Aorta (tissue), 5 donors: ENCODE results near the gene LYPLAL1. TPM values are rescaled to one million over a fixed set of nuclear protein-coding genes. Genes with fewer than 3 reads are reported as not detected.

Experiments
- ATAC-seq: fragments of 200-7000 bp; cut with Tn5 transposase; one replicate; pipeline ENCODE4 v1.9.1; 2022; ENCODE audit warnings: moderate library complexity; ENCODE audit not compliant: low FRiP score
- DNase-seq, 2 donors: peaks; one replicate each; pipeline ENCODE4 v3.0.0-alpha.2; 2020
- H3K27ac ChIP-seq, 2 donors: one replicate each; pipeline ENCODE4 v1.5.1; 2013; ENCODE audit warnings: low read length in 2 of 2, mild to moderate bottlenecking in 2 of 2, moderate library complexity in 2 of 2, control low read depth in 1 of 2, inconsistent platforms in 1 of 2, low read depth in 1 of 2
- H3K27me3 ChIP-seq, 2 donors: one replicate each; pipeline ENCODE4 v1.6.1; 2013; ENCODE audit warnings: control low read depth in 1 of 2, low read length in 1 of 2, mild to moderate bottlenecking in 1 of 2, moderate library complexity in 1 of 2; ENCODE audit not compliant: insufficient read depth in 2 of 2, control insufficient read depth in 1 of 2
- H3K36me3 ChIP-seq, 2 donors: one replicate each; pipeline ENCODE4 v1.6.1; 2013; ENCODE audit warnings: control low read depth in 1 of 2, low read length in 1 of 2, mild to moderate bottlenecking in 1 of 2; ENCODE audit not compliant: insufficient read depth in 2 of 2, control insufficient read depth in 1 of 2
- H3K4me1 ChIP-seq, 2 donors: one replicate each; pipeline ENCODE4 v1.6.1; 2013; ENCODE audit warnings: low read length in 2 of 2, control low read depth in 1 of 2, mild to moderate bottlenecking in 1 of 2, moderate library complexity in 1 of 2; ENCODE audit not compliant: insufficient read depth in 2 of 2, control insufficient read depth in 1 of 2
- H3K4me3 ChIP-seq, 2 donors: one replicate each; pipeline ENCODE4 v1.5.1; 2013; ENCODE audit warnings: low read length in 2 of 2, control low read depth in 1 of 2, mild to moderate bottlenecking in 1 of 2
- H3K9me3 ChIP-seq: one replicate; pipeline ENCODE4 v1.6.1; 2013; ENCODE audit warnings: mild to moderate bottlenecking, low read length; ENCODE audit not compliant: control insufficient read depth
- WGBS, 2 donors: extraction: QIAGEN DNeasy Blood & Tissue Kit; methylation state at CpG; one replicate each; pipeline ENCODE4 v1.1.7; 2013; 5-methylcytosine and 5-hydroxymethylcytosine counted together
- intact Hi-C, 2 donors: fragments of 100-400 bp; cut with DNase I; formaldehyde crosslinking; loops; one replicate each; pipeline versions ENCODE4 v1.14.2 to v1.15.0; 2022
- polyA plus RNA-seq, 2 donors: library from polyadenylated mRNA; stranded (reverse); fragments of 200-250 nt; gene quantifications; one replicate each; pipeline ENCODE4 v1.2.3, GENCODE V29; 2013
- total RNA-seq, 2 donors: library from RNA; stranded (reverse); fragmentation: NEBNext Ultra II Directional; extraction: Animal tissue kit (Norgen Biotek cat#: 25700); gene quantifications; one replicate each; pipeline ENCODE4 v1.2.1, GENCODE V29; 2021
- donor health status: healthy with polysubstance abuse.
- donor health status: Bipolar disorder and iron deficiency.
- donor health status: DM: no; HTN: no; CAD: no.
- donor health status: DM: no; HTN: no; CAD: no.
- donor health status: DM: yes; HTN: yes; CAD: no.

LYPLAL1 gene
- total and polyA plus RNA-seq, 4 donors = 14.9 to 47.0 (median 25.6) TPM

GRCh38 chr1:219173434-219173757 lies 282 bp upstream of the LYPLAL1 start:
- DNase-seq (no peak), ATAC-seq (no peak)
- Histone ChIP-seq H3K9me3 (no peaks in the 10 kb centered on the region), H3K4me3 (peak overlapping the region; percentile 26 to 36), H3K4me1 (peaks cover 4 to 10% of the 10 kb centered on the region in 2 donors), H3K36me3 (no peaks in the 10 kb centered on the region), H3K27me3 (no peaks in the 10 kb centered on the region), H3K27ac (peak overlapping the region in 1 of 2 donors; percentile 73)
- 11 to 18% methylated on average over 6 of the region's 6 CpGs for WGBS, 2 donors
- intact Hi-C loops = loop anchor here (5.0 to 10.0 kb wide), 3 partner anchors 129 to 826 kb away; partner anchors contain the start of gene TGFB2 (in 1 of the 2)

GRCh38 chr1:219174460-219175211 lies 958 bp downstream of the LYPLAL1 start:
- WGBS, 2 donors = 10 to 11% methylated on average over 11 of the region's 11 CpGs
- H3K27me3 ChIP-seq = no peaks in the 10 kb centered on the region
- peak overlapping the region; percentile 33 to 66 for H3K4me3 ChIP-seq
- DNase-seq = peak in 1 of 2 donors; percentile 50
- no peaks in the 10 kb centered on the region for H3K9me3 ChIP-seq
- ATAC-seq = peak; percentile 31
- peak overlapping the region; percentile 45 to 79 for H3K27ac ChIP-seq
- intact Hi-C loops = loop anchor here (5.0 to 10.0 kb wide), 3 partner anchors 128 to 827 kb away; partner anchors contain the start of gene TGFB2 (in 1 of the 2)
- no peaks in the 10 kb centered on the region for H3K36me3 ChIP-seq
- peaks cover 4 to 9% of the 10 kb centered on the region in 2 donors for H3K4me1 ChIP-seq

GRCh38 chr1:219175212-219175564 lies 1.5 kb downstream of the LYPLAL1 start:
- intact Hi-C loops = loop anchor here in 1 of 2 donors (10.0 kb wide), 1 partner anchor 680 kb away; no protein-coding TSS in a partner anchor
- H3K4me3 ChIP-seq = peak overlapping the region; percentile 33 to 66
- WGBS, 2 donors = 27 to 34% methylated on average over 3 of the region's 3 CpGs
- no peak for DNase-seq
- H3K27me3 ChIP-seq = no peaks in the 10 kb centered on the region
- peak overlapping the region in 1 of 2 donors; percentile 79 for H3K27ac ChIP-seq
- H3K36me3 ChIP-seq = no peaks in the 10 kb centered on the region
- ATAC-seq = no peak
- no peaks in the 10 kb centered on the region for H3K9me3 ChIP-seq
- H3K4me1 ChIP-seq = peaks cover 4 to 7% of the 10 kb centered on the region in 2 donors

GRCh38 chr1:219176168-219176567 lies 2.5 kb downstream of the LYPLAL1 start:
- ATAC-seq (no peak), DNase-seq (no peak)
- H3K9me3 ChIP-seq = no peaks in the 10 kb centered on the region
- intact Hi-C loops = loop anchor here in 1 of 2 donors (10.0 kb wide), 1 partner anchor 681 kb away; no protein-coding TSS in a partner anchor
- H3K27ac ChIP-seq = no peak overlapping the region
- H3K27me3 ChIP-seq = no peaks in the 10 kb centered on the region
- no peak overlapping the region for H3K4me3 ChIP-seq
- peaks cover 4 to 7% of the 10 kb centered on the region in 2 donors for H3K4me1 ChIP-seq
- WGBS, 2 donors = 85 to 86% methylated on average over 4 of the region's 4 CpGs
- H3K36me3 ChIP-seq = no peaks in the 10 kb centered on the region

- H3K4me1 ChIP-seq = peaks cover 4 to 7% of the 10 kb centered on the region in 2 donors
- ATAC-seq (no peak), DNase-seq (no peak)
- no peaks in the 10 kb centered on the region for H3K9me3 ChIP-seq
- intact Hi-C loops = loop anchor here in 1 of 2 donors (10.0 kb wide), 1 partner anchor 683 kb away; no protein-coding TSS in a partner anchor
- no peaks in the 10 kb centered on the region for H3K27me3 ChIP-seq
- 81 to 85% methylated on average over 3 of the region's 3 CpGs for WGBS, 2 donors
- peaks cover 0 to 3% of the 10 kb centered on the region in 2 donors for H3K36me3 ChIP-seq
- H3K27ac ChIP-seq = no peak overlapping the region
- no peak overlapping the region for H3K4me3 ChIP-seq
Observed at GRCh38 chr1:219177363-219177762, 3.7 kb downstream of the LYPLAL1 start.

GRCh38 chr1:219177940-219178339 lies 4.3 kb downstream of the LYPLAL1 start:
- ATAC-seq = no peak
- Histone ChIP-seq H3K27me3 (no peaks in the 10 kb centered on the region), H3K4me1 (peaks cover 4 to 7% of the 10 kb centered on the region in 2 donors), H3K4me3 (no peak overlapping the region), H3K9me3 (no peaks in the 10 kb centered on the region), H3K36me3 (peaks cover 0 to 3% of the 10 kb centered on the region in 2 donors), H3K27ac (no peak overlapping the region)
- DNase-seq = no peak
- WGBS, 2 donors = 88 to 93% methylated on average over 1 of the region's 1 CpG
- intact Hi-C loops = loop anchor here in 1 of 2 donors (10.0 kb wide), 1 partner anchor 683 kb away; no protein-coding TSS in a partner anchor

- no peak for DNase-seq
- Histone ChIP-seq H3K36me3 (peaks cover 0 to 3% of the 10 kb centered on the region in 2 donors), H3K4me1 (peaks cover 4 to 7% of the 10 kb centered on the region in 2 donors), H3K9me3 (no peaks in the 10 kb centered on the region), H3K27me3 (no peaks in the 10 kb centered on the region), H3K4me3 (no peak overlapping the region), H3K27ac (no peak overlapping the region)
- intact Hi-C loops = loop anchor here in 1 of 2 donors (10.0 kb wide), 1 partner anchor 684 kb away; no protein-coding TSS in a partner anchor
- ATAC-seq = no peak
Observed at GRCh38 chr1:219179293-219179692, 5.6 kb downstream of the LYPLAL1 start.

GRCh38 chr1:219184337-219184736 lies 10.7 kb downstream of the LYPLAL1 start:
- no peak overlapping the region for H3K4me3 ChIP-seq
- 91 to 94% methylated on average over 1 of the region's 1 CpG for WGBS, 2 donors
- DNase-seq (no peak), ATAC-seq (no peak)
- no peaks in the 10 kb centered on the region for H3K9me3 ChIP-seq
- no peaks in the 10 kb centered on the region for H3K27me3 ChIP-seq
- no peak overlapping the region for H3K27ac ChIP-seq
- peaks cover 0 to 3% of the 10 kb centered on the region in 2 donors for H3K36me3 ChIP-seq
- peaks cover 2 to 3% of the 10 kb centered on the region in 2 donors for H3K4me1 ChIP-seq
- intact Hi-C loops = loop anchor here in 1 of 2 donors (5.0 to 10.0 kb wide), 2 partner anchors 113 to 840 kb away; partner anchors contain the start of gene TGFB2
